GM19452 (cell line): ENCODE results near the gene FLVCR2.
"Not testable (repeated sequence)": the region's sequence is repeated elsewhere in the genome, so short reads cannot be mapped to it uniquely, and the experiment has no call there.

Experiments used
- ATAC-seq: cut with Tn5 transposase; IDR thresholded peaks from one replicate; pipeline ENCODE4 v1.9.1; 2021; ENCODE audit not compliant: unreplicated experiment

Gene FLVCR2

DNA sequence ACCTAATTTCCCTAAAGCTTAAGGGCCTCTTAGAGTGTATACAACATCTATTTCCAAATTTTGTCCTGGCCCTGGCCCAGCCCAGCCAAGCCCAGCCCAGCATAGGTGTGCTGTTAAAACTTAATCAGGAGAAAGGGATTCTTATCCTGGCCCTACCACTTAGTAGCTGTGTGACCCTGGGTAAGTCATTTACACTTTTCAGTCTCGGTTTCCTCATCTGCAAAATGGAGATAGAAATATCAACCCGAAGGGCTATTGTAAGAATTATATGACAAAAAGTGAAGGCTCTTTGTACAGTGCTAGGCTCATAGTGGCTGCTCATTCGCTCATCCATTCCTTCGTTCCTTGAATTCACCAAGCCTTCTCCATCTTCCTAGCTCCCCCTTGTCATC, 81.8 kb downstream of the FLVCR2 start:
- ATAC-seq: no peak

GRCh38 chr14:75660630-75661498, 82.4 kb downstream of the FLVCR2 start, which contains the start of the genes ERG28 and TTLL5:
TSS of gene ERG28 (minus strand) at chr14:75660876. CDS start at chr14:75657502, 3,374 bp downstream.
TSS of gene TTLL5 (plus strand) at chr14:75661246. CDS start at chr14:75663150, 1,904 bp downstream.
- ATAC-seq: peak; percentile 96

- no peak for ATAC-seq
Observed at GRCh38 chr14:75661499-75661814, 83.0 kb downstream of the FLVCR2 start.

DNA sequence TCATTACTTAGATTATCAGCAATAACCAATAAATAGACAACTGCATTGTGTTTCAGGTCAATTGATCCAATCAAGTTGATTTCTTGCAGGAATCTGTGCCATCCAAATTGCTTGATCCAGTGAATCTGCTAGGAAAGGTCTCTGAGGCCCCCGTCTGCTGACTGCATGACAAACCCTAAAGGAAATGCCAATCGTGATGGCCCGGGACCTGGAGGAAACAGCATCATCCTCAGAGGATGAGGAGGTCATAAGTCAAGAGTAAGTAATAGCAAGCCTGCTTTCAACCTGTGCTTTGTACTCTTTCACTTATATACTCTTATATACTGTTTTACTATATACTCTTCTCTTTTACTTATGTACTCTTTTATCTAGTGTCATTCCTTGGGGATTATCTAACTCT, 84.5 kb downstream of the FLVCR2 start:
- no peak for ATAC-seq

DNA sequence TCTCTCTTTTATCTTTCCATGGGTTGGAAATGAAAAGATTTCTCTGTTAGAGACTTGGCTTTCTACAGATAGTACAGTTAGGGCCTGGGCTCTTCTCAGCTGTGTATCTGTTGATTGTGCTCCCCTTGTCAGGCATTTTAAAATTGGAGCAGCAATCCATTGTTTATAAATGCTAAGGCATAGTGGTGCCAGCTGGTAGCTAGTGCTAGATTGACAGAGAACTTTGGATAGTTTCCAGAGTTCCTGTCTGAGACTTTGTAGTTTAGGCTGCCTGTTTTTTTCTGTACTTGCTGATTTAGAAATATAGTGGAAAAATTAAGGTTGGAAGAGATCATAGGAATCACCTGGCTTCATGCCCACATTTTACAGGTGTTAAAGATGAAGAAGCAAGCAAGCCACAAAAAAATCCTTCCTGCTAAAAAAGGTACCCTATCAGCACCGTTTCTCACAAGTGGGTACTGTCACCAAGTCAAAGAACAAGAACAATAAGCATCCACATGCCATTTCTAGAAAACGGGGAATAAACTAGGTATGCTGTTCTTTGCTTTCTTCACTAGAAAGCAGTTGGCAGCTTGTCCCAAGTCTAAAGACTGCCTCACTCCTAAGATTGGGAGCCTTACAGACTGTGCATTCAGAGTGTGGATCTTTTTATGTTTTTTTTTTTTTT, 88.8 kb downstream of the FLVCR2 start:
- no peak for ATAC-seq

- ATAC-seq: no peak
Observed at GRCh38 chr14:75672605-75673192, 94.3 kb downstream of the FLVCR2 start.

GRCh38 chr14:75673345-75674035, 95.1 kb downstream of the FLVCR2 start:
- peak; percentile 55 for ATAC-seq

DNA sequence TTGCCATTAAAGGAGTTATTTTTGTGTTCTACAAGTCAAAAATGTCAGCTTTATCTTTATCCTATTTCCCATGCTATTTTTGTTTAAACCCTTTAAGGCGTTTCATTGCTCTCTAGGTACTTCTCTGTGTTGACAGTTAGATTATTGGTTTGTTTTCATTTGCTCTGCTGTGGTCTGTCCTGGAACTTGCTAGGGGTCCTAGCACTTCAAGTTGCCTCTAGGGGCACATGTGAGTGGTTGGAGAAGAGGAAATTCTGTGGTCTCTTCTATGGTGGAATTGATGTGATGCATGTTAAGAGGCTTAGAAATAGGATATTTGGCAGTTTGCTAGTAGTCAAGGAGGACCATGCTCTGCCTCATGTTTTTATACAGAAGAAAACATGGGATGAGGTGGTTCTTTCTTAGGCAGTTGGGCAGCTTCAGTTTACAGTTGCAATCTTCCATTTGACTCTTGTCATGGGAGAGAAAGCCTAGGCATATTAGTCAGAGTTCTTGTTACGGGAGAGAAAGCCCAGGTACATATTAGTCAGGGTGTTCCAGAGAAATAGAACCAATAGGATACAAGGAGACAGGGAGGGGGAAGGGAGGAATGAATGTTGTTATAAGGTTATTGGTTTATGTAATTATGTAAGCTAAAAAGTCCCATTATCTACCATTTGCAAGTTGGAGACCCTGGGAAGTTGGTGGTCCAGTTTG, 97.0 kb downstream of the FLVCR2 start:
- no peak for ATAC-seq

GRCh38 chr14:75685910-75686309, 107.5 kb downstream of the FLVCR2 start:
- no peak for ATAC-seq

DNA sequence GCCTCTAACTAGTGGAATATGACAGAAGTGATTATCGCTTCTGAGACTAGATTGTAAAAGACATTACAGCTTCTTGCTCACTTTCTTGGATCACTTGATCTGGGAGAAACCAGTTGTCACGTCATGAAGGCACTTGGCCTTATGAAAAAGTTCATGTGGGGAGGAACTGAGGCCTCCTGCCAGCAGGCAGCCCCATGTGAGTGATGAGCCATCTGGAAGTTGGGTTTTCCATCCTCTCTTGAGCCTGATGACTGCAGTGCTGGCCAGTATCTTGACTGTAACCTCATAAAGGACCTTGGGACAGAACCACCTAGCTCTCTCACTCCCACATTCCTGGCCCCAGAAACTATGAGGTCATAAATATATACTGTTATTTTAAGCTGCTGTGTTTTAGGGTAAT, 110.6 kb downstream of the FLVCR2 start:
- ATAC-seq: no peak

GRCh38 chr14:75690010-75690409, 111.6 kb downstream of the FLVCR2 start:
- no peak for ATAC-seq

DNA sequence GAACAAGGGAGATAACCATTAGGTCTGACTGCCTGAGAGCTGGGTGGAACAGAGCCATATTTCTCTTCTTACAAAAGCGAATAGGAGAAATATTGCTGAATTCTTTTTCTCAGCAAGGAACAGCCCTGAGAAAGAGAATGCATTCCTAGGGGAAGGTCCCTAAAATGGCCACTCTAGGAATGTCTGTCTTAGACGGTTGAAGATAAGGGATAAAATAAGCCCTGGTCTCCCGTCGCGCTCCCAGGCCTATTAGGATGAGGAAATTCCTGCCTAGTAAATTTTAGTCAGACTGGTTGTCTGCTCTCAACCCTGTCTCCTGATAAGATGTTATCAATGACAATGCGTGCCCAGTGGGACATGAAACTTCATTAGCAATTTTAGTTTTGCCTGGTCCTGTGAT, 116.6 kb downstream of the FLVCR2 start:
- not testable (repeated sequence) for ATAC-seq

DNA sequence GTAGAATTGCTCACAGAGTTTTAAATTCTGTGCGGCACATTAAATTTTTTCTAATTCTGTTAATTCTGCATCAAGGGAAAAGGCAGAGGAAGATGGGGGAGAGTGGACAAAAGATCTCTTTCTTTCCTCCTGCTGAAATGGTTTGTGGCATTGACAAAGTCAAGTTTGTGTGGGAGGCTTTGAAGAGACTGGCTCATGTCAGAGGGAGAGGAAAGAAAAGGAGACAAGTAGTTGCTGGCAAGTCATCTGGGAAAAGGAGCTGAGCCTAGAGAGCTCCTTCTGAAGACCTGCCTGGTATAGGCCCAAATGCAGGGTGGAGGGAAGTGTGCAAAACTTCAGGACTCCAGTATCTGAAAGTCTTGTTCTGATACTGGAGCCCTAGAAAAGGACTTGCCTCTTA, 119.0 kb downstream of the FLVCR2 start:
- ATAC-seq: no peak
